H1 (cell line): ENCODE results near the gene NOTCH2. TPM values are rescaled to one million over a fixed set of nuclear protein-coding genes. Genes with fewer than 3 reads are reported as not detected.

Experiments
- POLR2A ChIP-seq, 2 experiments: IDR thresholded peaks; 1 replicate in 1 of 2; 2 replicates in 1 of 2; pipeline ENCODE4 v1.6.1; 2011; ENCODE audit warnings: low read depth in 2 of 2, low read length in 2 of 2, mild to moderate bottlenecking in 2 of 2; ENCODE audit errors: control extremely low read depth in 1 of 2
- SUZ12 ChIP-seq: fragments of 200-600 bp; sonication (generic); IDR thresholded peaks from 2 replicates; pipeline ENCODE4 v1.6.1; 2012; ENCODE audit warnings: mild to moderate bottlenecking, inconsistent platforms, low read length, moderate library complexity, mixed read lengths
- polyA plus RNA-seq, 7 experiments: library from polyadenylated mRNA; depleted of rRNA in 3 of 7; stranded (reverse) in 5 of 7; unstranded in 2 of 7; fragments of >200 nt in 5 of 7; fragments of 200-250 nt in 2 of 7; gene quantifications; 1 replicate in 5 of 7; 2 replicates in 1 of 7; 4 replicates in 1 of 7; pipeline versions ENCODE4 v1.2.1 to v1.2.3, GENCODE V29; 2011 to 2013; ENCODE audit warnings: missing spikeins in 2 of 7, mixed read lengths in 2 of 7
- total RNA-seq: library from RNA; stranded (reverse); fragmentation: NEBNext Ultra II Directional; extraction: Animal tissue kit (Norgen Biotek cat#: 25700); gene quantifications from 2 replicates; pipeline ENCODE4 v1.2.1, GENCODE V29; 2021

Gene NOTCH2
- total and polyA plus RNA-seq, 2 of the 8 experiments (the other 6 are each of a cell fraction or from before 2014, with no cell fraction given), result 17.7 to 63.0 TPM

GRCh38 chr1:119935915-119936314, 133.5 kb downstream of the NOTCH2 start (continued):
- TF ChIP-seq SUZ12, result no peak
- TF ChIP-seq POLR2A (IDR thresholded peaks at IDR 0.05; ENCODE audit: control extremely low read depth in 1 of 2, low read depth in 2 of 2, low read length in 2 of 2), result no peak
